Stimulated activated CD8-positive, alpha-beta memory T cell treated with anti-CD3 and anti-CD28 coated beads, Interleukin-2, amount 100 ng/mL, for 48 hours (primary cell): ENCODE results near the gene KRT79.

Experiments used
- DNase-seq, 2 donors: peaks; one replicate each; pipeline ENCODE4 v3.0.0-alpha.2; 2020; ENCODE audit warnings: low read depth in 2 of 2

KRT79 gene

DNA sequence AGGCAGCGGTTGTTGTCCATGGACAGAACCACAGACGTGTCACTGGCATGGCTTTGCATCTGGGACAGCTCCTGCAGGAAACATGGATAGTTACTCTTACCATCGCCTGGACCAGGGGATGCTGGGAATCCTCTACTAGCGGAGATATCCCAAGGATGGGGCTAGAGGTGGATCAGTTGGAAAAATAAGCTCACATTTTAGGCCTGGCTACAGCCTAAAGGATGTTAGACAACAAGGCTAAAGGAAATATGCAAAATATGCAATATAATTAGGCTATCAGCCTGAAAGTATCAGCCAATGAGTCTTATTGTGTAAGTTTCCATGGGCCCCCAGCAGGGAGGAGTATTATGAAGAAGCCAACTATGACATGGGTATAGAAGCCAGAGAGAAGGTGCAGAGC, 61.9 kb downstream of the KRT79 start:
- no peak for DNase-seq

GRCh38 chr12:52771505-52771904, 62.6 kb downstream of the KRT79 start:
- DNase-seq, result no peak
